ENCODE data around the gene C19orf67. TPM values are rescaled to one million over a fixed set of nuclear protein-coding genes. Genes with fewer than 3 reads are reported as not detected.

Gene C19orf67
- total RNA-seq, 1 donor from 2014 or later = not detected

GRCh38 chr19:14097532-14098151 lies 12.1 kb upstream of the C19orf67 start:
- no peaks in the 10 kb centered on the region for H3K27me3 ChIP-seq (ENCODE audit: control insufficient read depth, insufficient read depth, low read length)
- H3K36me3 ChIP-seq (ENCODE audit: control insufficient read depth, insufficient read depth, low read length) = peaks cover 5% of the 10 kb centered on the region
- DNase-seq (ENCODE audit: low read depth) (no peak), FAIRE-seq (peak; percentile 83)
- no peak overlapping the region for H3K4me3 ChIP-seq (ENCODE audit: low read depth, low read length)
- peak; percentile 15 for TF ChIP-seq CTCF (IDR thresholded peaks at IDR 0.05; ENCODE audit: insufficient read depth, low read length, severe bottlenecking)

GRCh38 chr19:14096272-14096992 lies 10.8 kb upstream of the C19orf67 start:
- Histone ChIP-seq H3K27me3 (ENCODE audit: control insufficient read depth, insufficient read depth, low read length) (no peaks in the 10 kb centered on the region), H3K36me3 (ENCODE audit: control insufficient read depth, insufficient read depth, low read length) (peaks cover 5% of the 10 kb centered on the region), H3K4me3 (ENCODE audit: low read depth, low read length) (no peak overlapping the region)
- FAIRE-seq (peak; percentile 64), DNase-seq (ENCODE audit: low read depth) (no peak)
- no peak for TF ChIP-seq CTCF (IDR thresholded peaks at IDR 0.05; ENCODE audit: insufficient read depth, low read length, severe bottlenecking)

GRCh38 chr19:14094854-14095253 lies 9.3 kb upstream of the C19orf67 start:
- Histone ChIP-seq H3K4me3 (ENCODE audit: low read depth, low read length) (no peak overlapping the region), H3K27me3 (ENCODE audit: control insufficient read depth, insufficient read depth, low read length) (no peaks in the 10 kb centered on the region), H3K36me3 (ENCODE audit: control insufficient read depth, insufficient read depth, low read length) (peaks cover 1% of the 10 kb centered on the region)
- no peak for DNase-seq (ENCODE audit: low read depth)
- FAIRE-seq = no peak
- TF ChIP-seq CTCF (IDR thresholded peaks at IDR 0.05; ENCODE audit: insufficient read depth, low read length, severe bottlenecking) = no peak

GRCh38 chr19:14093117-14093823 lies 7.7 kb upstream of the C19orf67 start:
- FAIRE-seq (no peak), DNase-seq (ENCODE audit: low read depth) (no peak)
- no peaks in the 10 kb centered on the region for H3K27me3 ChIP-seq (ENCODE audit: control insufficient read depth, insufficient read depth, low read length)
- TF ChIP-seq CTCF (IDR thresholded peaks at IDR 0.05; ENCODE audit: insufficient read depth, low read length, severe bottlenecking) = no peak
- peaks cover 6% of the 10 kb centered on the region for H3K36me3 ChIP-seq (ENCODE audit: control insufficient read depth, insufficient read depth, low read length)
- no peak overlapping the region for H3K4me3 ChIP-seq (ENCODE audit: low read depth, low read length)

- no peak for TF ChIP-seq CTCF (IDR thresholded peaks at IDR 0.05; ENCODE audit: insufficient read depth, low read length, severe bottlenecking)
- no peak for DNase-seq (ENCODE audit: low read depth)
- no peak for FAIRE-seq
- Histone ChIP-seq H3K27me3 (ENCODE audit: control insufficient read depth, insufficient read depth, low read length) (no peaks in the 10 kb centered on the region), H3K36me3 (ENCODE audit: control insufficient read depth, insufficient read depth, low read length) (peaks cover 9% of the 10 kb centered on the region), H3K4me3 (ENCODE audit: low read depth, low read length) (peak overlapping the region; percentile 54)
These were observed 6.4 kb upstream of the C19orf67 start for GRCh38 chr19:14091813-14092462.
